T47D (cell line): ENCODE results near the gene MRPL39.

Source experiments
- DNase-seq, 2 experiments: peaks; one replicate each; pipeline versions ENCODE4 v3.0.0 to v3.0.0-alpha.2; 2011 to 2012; ENCODE audit warnings: low read depth in 1 of 2, low spot score in 1 of 2
- JUND ChIP-seq: IDR thresholded peaks from 2 replicates; pipeline ENCODE4 v1.6.1; 2012; ENCODE audit warnings: low read depth
- in situ Hi-C: cut with HindIII; loops from 2 replicates; pipeline ENCODE4 v1.10.0; 2016; ENCODE audit warnings: low sequenced_read_pairs, low pct_unique_long_range_greater_than_20kb

MRPL39 gene

GRCh38 chr21:25535849-25536248, 71.4 kb downstream of the MRPL39 start:
- in situ Hi-C loops = no loop called here
- TF ChIP-seq JUND = no peak
- no peak for DNase-seq
